Measurements from ENCODE around the gene FNDC10. TPM values are rescaled to one million over a fixed set of nuclear protein-coding genes. Genes with fewer than 3 reads are reported as not detected.

Gene FNDC10
- total and polyA plus RNA-seq, 9 of the 15 experiments (the other 6 are each of a cell fraction or from before 2014, with no cell fraction given): 0.08 to 6.3 (median 1.6) TPM

DNA sequence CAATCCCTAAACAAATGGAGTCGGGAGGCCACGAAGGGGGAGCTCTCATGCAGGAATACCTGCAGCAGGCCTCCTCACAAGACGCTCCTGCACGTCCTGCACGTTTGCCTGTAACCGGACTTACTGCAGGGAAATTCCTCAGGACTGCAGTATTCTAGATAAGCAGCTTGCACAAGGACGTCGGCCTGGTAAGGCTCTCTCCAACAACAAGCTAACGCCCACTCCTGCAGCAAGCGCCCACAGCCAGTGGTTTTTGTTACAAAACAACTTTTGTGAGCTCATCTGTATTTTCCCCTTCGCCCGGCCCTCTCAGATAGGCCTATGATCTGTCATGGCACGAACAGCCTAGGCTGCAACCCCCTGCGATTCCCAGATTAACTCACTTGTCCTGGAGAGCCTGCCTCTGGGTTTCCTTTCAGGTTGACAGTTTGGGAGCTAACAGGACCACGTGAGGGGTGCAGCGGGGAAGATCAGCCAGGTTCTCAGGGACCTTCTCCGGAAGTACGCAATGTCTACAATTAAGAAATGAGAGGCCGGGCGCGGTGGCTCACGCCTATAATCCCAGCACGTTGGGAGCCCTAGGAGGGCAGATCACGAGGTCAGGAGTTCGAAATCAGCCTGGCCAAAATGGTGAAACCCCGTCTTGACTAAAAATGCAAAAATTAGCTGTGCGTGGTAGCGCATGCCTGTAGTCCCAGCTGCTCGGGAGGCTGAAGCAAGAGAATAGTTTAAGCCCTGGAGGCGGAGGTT lies 14.4 kb upstream of the FNDC10 start (continued):
- TF ChIP-seq, protein P1, sequence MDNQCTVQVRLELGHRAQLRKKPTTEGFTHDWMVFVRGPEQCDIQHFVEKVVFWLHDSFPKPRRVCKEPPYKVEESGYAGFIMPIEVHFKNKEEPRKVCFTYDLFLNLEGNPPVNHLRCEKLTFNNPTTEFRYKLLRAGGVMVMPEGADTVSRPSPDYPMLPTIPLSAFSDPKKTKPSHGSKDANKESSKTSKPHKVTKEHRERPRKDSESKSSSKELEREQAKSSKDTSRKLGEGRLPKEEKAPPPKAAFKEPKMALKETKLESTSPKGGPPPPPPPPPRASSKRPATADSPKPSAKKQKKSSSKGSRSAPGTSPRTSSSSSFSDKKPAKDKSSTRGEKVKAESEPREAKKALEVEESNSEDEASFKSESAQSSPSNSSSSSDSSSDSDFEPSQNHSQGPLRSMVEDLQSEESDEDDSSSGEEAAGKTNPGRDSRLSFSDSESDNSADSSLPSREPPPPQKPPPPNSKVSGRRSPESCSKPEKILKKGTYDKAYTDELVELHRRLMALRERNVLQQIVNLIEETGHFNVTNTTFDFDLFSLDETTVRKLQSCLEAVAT (IDR thresholded peaks at IDR 0.05): peak in 1 of 2 experiments; percentile 58; a peak in 1 of 4 replicates
- TF ChIP-seq RNF219 (CRISPR knock-in tag; IDR thresholded peaks at IDR 0.05): no peak
- no peak for TF ChIP-seq ZNF212 (CRISPR knock-in tag; IDR thresholded peaks at IDR 0.05)
- no peak for TF ChIP-seq ZNF3 (CRISPR knock-in tag; IDR thresholded peaks at IDR 0.05)
- TF ChIP-seq SRSF3 (IDR thresholded peaks at IDR 0.05; ENCODE audit: insufficient read depth, low read length): no peak
- no peak for TF ChIP-seq ZBTB7A (IDR thresholded peaks at IDR 0.05; ENCODE audit: borderline replicate concordance, control insufficient read depth, low read depth, low read length)
- TF ChIP-seq MAFG (tag; conservative IDR thresholded peaks at IDR 0.05): no peak
- no peak for TF ChIP-seq SMAD3 (CRISPR knock-in tag; conservative IDR thresholded peaks at IDR 0.05)
- TF ChIP-seq, protein P2, sequence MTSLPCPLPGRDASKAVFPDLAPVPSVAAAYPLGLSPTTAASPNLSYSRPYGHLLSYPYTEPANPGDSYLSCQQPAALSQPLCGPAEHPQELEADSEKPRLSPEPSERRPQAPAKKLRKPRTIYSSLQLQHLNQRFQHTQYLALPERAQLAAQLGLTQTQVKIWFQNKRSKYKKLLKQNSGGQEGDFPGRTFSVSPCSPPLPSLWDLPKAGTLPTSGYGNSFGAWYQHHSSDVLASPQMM (CRISPR knock-in tag; IDR thresholded peaks at IDR 0.05): no peak
- TF ChIP-seq AFF4 (CRISPR knock-in tag; IDR thresholded peaks at IDR 0.05): no peak; the same call in 1 of the 2 replicates
- 0 out of 2 replicates have a peak, but pooled peaks have one; percentile 1 for TF ChIP-seq SUPT5H (IDR thresholded peaks at IDR 0.05)
- TF ChIP-seq PHB (CRISPR knock-in tag; IDR thresholded peaks at IDR 0.05): 0 out of 2 replicates have a peak, but pooled peaks have one; percentile 75
- no peak for TF ChIP-seq FIP1L1 (IDR thresholded peaks at IDR 0.05; ENCODE audit: low read depth, low read length, poor library complexity, severe bottlenecking)
- no peak for TF ChIP-seq HMBOX1 (IDR thresholded peaks at IDR 0.05)
- TF ChIP-seq, protein P3, sequence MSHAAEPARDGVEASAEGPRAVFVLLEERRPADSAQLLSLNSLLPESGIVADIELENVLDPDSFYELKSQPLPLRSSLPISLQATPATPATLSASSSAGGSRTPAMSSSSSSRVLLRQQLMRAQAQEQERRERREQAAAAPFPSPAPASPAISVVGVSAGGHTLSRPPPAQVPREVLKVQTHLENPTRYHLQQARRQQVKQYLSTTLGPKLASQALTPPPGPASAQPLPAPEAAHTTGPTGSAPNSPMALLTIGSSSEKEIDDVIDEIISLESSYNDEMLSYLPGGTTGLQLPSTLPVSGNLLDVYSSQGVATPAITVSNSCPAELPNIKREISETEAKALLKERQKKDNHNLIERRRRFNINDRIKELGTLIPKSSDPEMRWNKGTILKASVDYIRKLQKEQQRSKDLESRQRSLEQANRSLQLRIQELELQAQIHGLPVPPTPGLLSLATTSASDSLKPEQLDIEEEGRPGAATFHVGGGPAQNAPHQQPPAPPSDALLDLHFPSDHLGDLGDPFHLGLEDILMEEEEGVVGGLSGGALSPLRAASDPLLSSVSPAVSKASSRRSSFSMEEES (CRISPR knock-in tag; IDR thresholded peaks at IDR 0.05): peak; percentile 56

All from K562 (cell line).